ENCODE data around the gene NR1H2.

DNA sequence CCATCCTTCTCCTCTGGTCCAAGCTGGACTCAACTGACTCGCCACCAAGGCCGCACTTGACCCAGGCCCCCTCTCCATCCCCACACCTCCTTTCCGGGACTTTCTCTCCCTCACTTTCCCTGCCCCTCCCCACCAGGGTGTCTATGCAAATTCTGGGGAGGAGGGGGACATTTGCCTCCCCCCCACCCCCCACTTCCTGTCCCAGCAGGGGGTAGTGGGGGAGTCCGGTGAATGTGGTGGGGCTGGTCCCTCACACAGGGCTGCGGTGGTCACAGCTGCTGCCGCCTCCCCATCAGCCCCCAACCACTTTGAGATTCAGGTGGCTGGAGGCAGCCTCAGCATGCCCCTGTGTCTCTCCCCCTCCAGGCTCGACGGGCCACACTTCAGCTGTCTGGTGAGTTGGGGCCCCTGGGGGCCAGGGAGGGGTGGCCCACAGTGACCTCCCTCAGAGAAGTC is 43.4 kb downstream of the NR1H2 start:
- TF ChIP-seq, protein P1, sequence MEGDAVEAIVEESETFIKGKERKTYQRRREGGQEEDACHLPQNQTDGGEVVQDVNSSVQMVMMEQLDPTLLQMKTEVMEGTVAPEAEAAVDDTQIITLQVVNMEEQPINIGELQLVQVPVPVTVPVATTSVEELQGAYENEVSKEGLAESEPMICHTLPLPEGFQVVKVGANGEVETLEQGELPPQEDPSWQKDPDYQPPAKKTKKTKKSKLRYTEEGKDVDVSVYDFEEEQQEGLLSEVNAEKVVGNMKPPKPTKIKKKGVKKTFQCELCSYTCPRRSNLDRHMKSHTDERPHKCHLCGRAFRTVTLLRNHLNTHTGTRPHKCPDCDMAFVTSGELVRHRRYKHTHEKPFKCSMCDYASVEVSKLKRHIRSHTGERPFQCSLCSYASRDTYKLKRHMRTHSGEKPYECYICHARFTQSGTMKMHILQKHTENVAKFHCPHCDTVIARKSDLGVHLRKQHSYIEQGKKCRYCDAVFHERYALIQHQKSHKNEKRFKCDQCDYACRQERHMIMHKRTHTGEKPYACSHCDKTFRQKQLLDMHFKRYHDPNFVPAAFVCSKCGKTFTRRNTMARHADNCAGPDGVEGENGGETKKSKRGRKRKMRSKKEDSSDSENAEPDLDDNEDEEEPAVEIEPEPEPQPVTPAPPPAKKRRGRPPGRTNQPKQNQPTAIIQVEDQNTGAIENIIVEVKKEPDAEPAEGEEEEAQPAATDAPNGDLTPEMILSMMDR (IDR thresholded peaks at IDR 0.05 in 8 of 11, conservative IDR thresholded peaks at IDR 0.05 in 3 of 11) = no peak
- no peak for TF ChIP-seq POLR2A (IDR thresholded peaks at IDR 0.05)
- TF ChIP-seq POLR2AphosphoS5 (IDR thresholded peaks at IDR 0.05) = peak; percentile 64 to 75 (median 65)
